GM12878 (cell line): Measurements from ENCODE around the gene PRR15L.

Experiments used
- EZH2 ChIP-seq: IDR thresholded peaks from 2 replicates; pipeline ENCODE4 v1.6.1; 2012; ENCODE audit warnings: low read depth, mild to moderate bottlenecking, control low read depth, inconsistent platforms, low read length, borderline replicate concordance; ENCODE audit not compliant: control insufficient read depth
- HDGF ChIP-seq: fragments of 450-650 bp; IDR thresholded peaks from 2 replicates; pipeline ENCODE4 v1.6.1; 2016; ENCODE audit warnings: antibody characterized with exemption
- JUNB ChIP-seq: IDR thresholded peaks from 2 replicates; pipeline ENCODE4 v1.6.1; 2016; ENCODE audit warnings: antibody characterized with exemption, mild to moderate bottlenecking
- NBN ChIP-seq: fragments of 450-650 bp; IDR thresholded peaks from 2 replicates; pipeline ENCODE4 v1.6.1; 2016
- NR2C1 ChIP-seq: fragments of 450-650 bp; IDR thresholded peaks from 2 replicates; pipeline ENCODE4 v1.6.1; 2017; ENCODE audit warnings: antibody characterized with exemption, mild to moderate bottlenecking, moderate library complexity
- POLR2A ChIP-seq: IDR thresholded peaks from 2 replicates; pipeline ENCODE4 v1.6.1; 2011; ENCODE audit warnings: low read depth, mild to moderate bottlenecking, low read length
- RAD21 ChIP-seq: IDR thresholded peaks from 2 replicates; pipeline ENCODE4 v1.6.1; 2011; ENCODE audit warnings: mild to moderate bottlenecking, low read depth, low read length, moderate library complexity; ENCODE audit not compliant: insufficient read depth
- RCOR1 ChIP-seq: conservative IDR thresholded peaks from 2 replicates; pipeline ENCODE4 v1.6.1; 2012; ENCODE audit warnings: low read depth, low read length, improper control_type of control experiment
- TAF1 ChIP-seq: IDR thresholded peaks from 2 replicates; pipeline ENCODE4 v1.6.1; 2011; ENCODE audit warnings: mild to moderate bottlenecking, low read depth, low read length, borderline replicate concordance
- TARDBP ChIP-seq: IDR thresholded peaks from 2 replicates; pipeline ENCODE4 v1.6.1; 2016; ENCODE audit warnings: borderline replicate concordance
- YY1 ChIP-seq: IDR thresholded peaks from 2 replicates; pipeline ENCODE4 v1.6.1; 2011; ENCODE audit warnings: low read depth, mild to moderate bottlenecking, low read length
- TF ChIP-seq, protein P1 (sequence below), 3 experiments: IDR thresholded peaks in 2 of 3; conservative IDR thresholded peaks in 1 of 3; 2 replicates each; pipeline ENCODE4 v1.5.1; 2011; ENCODE audit warnings: low read depth in 3 of 3, low read length in 3 of 3, mild to moderate bottlenecking in 3 of 3, control low read depth in 2 of 3, moderate library complexity in 2 of 3, inconsistent platforms in 1 of 3, mixed read lengths in 1 of 3; ENCODE audit not compliant: control insufficient read depth in 2 of 3, insufficient read depth in 1 of 3; ENCODE audit errors: extremely low read depth in 1 of 3
- TF ChIP-seq, protein P2 (sequence below): fragments of 450-650 bp; IDR thresholded peaks from 2 replicates; pipeline ENCODE4 v1.6.1; 2016; ENCODE audit warnings: mild to moderate bottlenecking
- TF ChIP-seq, protein P3 (sequence below): IDR thresholded peaks from 2 replicates; pipeline ENCODE4 v1.6.1; 2012; ENCODE audit warnings: low read depth, low read length, improper control_type of control experiment

DNA sequence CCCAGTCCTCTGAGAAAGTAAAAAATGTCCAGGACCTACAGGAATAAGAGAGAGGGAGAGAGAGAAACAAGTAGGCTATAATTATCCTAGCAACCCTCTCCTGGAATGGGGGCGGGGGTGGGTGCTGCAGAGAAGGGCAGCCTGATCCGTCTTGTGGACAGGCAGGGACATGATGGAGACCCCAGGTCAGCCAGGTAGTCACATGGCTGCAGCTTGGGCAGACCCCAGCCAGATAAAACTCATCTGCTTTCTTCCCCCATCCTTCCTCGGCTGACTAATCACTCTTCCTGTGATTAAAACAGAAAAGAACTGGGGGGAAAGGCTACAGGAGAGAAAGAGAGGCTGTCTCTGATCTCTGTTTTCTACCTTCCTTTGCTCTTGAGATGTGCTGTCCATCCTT is 47.3 kb upstream of the PRR15L start:
- TF ChIP-seq POLR2A (no peak), EZH2 (no peak), JUNB (no peak), YY1 (no peak), TARDBP (no peak), NR2C1 (no peak), TAF1 (no peak), NBN (no peak), RCOR1 (no peak), HDGF (no peak), RAD21 (no peak)
- TF ChIP-seq, protein P1, sequence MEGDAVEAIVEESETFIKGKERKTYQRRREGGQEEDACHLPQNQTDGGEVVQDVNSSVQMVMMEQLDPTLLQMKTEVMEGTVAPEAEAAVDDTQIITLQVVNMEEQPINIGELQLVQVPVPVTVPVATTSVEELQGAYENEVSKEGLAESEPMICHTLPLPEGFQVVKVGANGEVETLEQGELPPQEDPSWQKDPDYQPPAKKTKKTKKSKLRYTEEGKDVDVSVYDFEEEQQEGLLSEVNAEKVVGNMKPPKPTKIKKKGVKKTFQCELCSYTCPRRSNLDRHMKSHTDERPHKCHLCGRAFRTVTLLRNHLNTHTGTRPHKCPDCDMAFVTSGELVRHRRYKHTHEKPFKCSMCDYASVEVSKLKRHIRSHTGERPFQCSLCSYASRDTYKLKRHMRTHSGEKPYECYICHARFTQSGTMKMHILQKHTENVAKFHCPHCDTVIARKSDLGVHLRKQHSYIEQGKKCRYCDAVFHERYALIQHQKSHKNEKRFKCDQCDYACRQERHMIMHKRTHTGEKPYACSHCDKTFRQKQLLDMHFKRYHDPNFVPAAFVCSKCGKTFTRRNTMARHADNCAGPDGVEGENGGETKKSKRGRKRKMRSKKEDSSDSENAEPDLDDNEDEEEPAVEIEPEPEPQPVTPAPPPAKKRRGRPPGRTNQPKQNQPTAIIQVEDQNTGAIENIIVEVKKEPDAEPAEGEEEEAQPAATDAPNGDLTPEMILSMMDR (IDR thresholded peaks at IDR 0.05 in 2 of 3, conservative IDR thresholded peaks at IDR 0.05 in 1 of 3; ENCODE audit: control insufficient read depth in 2 of 3, extremely low read depth in 1 of 3, insufficient read depth in 1 of 3, low read depth in 3 of 3, low read length in 3 of 3): no peak
- TF ChIP-seq, protein P2, sequence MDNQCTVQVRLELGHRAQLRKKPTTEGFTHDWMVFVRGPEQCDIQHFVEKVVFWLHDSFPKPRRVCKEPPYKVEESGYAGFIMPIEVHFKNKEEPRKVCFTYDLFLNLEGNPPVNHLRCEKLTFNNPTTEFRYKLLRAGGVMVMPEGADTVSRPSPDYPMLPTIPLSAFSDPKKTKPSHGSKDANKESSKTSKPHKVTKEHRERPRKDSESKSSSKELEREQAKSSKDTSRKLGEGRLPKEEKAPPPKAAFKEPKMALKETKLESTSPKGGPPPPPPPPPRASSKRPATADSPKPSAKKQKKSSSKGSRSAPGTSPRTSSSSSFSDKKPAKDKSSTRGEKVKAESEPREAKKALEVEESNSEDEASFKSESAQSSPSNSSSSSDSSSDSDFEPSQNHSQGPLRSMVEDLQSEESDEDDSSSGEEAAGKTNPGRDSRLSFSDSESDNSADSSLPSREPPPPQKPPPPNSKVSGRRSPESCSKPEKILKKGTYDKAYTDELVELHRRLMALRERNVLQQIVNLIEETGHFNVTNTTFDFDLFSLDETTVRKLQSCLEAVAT: no peak
- TF ChIP-seq, protein P3, sequence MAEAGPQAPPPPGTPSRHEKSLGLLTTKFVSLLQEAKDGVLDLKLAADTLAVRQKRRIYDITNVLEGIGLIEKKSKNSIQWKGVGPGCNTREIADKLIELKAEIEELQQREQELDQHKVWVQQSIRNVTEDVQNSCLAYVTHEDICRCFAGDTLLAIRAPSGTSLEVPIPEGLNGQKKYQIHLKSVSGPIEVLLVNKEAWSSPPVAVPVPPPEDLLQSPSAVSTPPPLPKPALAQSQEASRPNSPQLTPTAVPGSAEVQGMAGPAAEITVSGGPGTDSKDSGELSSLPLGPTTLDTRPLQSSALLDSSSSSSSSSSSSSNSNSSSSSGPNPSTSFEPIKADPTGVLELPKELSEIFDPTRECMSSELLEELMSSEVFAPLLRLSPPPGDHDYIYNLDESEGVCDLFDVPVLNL: no peak
